HG03025 (cell line): ENCODE results near the gene DEXI.

Experiments
- ATAC-seq: cut with Tn5 transposase; IDR thresholded peaks from one replicate; pipeline ENCODE4 v1.9.1; 2021; ENCODE audit warnings: mild to moderate bottlenecking, moderate library complexity; ENCODE audit not compliant: unreplicated experiment, low FRiP score

The DEXI gene

DNA sequence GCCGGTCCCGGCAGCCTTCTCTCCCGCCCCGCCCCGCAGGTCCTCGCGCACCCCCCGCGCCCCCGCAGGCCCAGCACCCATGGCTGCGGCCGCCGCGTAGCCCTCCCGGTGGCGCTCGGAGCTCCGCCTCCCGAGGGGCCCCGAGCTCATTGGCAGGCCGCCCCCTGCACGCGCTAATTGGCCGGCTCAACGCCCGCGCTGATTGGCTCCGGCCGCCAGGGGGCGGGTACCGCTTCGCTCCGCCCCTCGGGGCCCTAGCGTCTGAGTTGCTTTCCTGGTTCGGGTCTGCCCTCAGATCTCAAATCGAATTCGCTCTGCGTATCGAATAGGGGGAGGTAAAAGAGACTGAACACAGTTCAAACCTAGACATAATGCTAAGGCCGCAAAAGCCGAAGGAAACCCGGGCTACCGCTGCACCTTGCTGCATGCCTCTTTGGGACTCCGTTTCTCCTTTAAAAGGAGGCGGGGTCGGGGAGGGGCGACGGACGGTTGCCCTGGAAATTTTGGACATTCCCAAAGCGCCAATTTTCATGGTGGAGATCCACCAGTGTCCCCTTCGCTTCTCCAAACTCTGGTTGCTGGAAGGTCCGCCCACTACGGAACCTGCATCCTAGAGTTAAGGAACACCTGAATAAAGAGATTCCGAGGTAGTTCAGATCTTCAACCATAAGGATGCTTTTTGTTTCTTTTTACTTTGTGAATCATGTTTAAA, at the start of gene DEXI:
Gene DEXI (minus strand): TSS at position 117 of the 712 bp plus-strand sequence. CDS start 463 bp downstream, outside the sequence.
- peak; percentile 44 for ATAC-seq

DNA sequence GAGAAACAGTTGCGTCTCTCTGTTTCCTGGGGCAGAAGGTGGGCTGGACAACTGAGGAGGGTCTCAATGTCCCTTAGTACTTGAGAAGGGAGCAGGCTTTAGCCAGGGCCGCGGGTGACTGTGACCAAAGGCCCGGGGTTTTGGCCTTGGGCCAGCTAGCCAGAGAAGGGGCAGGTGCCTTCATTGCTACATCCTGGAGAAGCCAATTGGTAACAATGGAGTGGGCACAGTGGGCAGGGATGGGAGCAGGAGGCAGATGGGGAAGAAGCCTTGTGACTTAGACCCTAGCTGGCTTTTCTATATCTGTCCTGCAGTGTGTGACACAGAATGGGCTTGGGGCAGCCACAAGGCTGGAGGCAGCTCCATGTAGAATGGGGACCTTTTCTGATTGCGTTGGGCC, 48.1 kb upstream of the DEXI start:
- ATAC-seq, result no peak

DNA sequence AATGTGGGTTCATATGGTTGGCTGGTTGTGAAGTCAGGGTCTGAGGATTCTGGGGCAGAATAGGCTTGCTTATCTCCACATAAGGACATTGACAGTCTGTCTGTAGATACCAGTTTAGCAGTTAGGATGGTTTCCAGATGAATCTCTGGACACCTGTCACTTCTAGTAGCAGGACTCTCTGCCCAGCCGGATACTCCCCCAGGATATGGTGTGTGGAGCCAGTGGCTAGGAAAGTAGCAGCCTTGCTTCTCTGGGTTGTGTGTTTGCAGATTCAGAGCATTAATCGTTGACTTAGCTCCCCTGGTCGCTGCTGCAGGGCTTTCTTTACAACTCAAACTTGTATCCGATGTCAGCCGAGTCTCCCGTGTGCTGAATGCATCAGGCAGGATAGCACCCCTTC, 47.3 kb upstream of the DEXI start:
- ATAC-seq, result no peak

DNA sequence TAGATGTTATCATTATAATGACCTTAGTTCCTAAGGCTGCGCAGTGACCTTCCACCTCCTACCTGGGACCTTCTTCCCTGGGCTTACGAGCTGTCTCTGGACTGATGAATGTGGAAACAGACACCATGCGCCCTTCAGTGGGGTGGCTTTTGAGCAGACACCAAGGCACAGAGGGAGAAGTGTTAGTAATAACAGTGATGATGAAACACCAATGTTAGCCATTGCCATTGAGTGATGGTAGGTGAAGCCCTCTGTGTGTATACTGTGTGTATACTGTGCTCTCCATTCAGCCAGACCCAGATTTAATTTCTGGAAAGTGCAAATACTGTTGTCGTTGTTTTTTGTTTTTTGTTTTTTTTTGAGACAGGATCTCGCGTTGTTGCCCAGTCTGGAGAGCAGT, 46.6 kb upstream of the DEXI start:
- ATAC-seq, result no peak

DNA sequence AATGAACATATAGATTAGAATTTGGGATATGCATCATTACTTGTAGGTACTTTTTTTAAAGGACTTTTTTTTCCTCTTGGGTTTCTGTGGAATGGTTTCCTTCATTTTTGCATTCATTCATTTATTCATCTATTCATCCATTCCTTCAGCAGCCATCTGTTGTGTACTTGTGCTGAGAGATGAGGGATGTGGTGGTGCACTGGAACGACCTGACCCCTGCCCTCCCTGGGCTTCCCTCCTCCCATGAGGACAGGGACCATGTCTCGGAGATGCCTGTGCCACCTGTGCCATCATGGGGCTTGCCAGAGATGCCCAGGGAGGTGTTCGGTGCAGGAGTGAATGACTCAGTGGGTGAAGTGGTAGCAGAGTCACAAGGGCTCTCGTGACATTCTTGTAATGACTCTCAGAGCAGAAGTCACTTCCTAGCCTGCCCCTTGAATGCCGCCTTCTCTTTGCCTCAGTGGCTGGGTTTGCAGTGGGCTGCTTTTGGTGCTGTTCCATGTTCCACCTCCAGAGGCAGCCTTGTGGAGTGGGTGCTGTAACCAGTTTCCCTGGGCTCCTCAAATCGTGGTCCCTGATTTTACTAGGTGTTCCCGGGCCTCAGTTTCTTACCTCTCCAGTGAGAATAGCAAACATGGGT, 46.0 kb upstream of the DEXI start:
- ATAC-seq, result no peak

DNA sequence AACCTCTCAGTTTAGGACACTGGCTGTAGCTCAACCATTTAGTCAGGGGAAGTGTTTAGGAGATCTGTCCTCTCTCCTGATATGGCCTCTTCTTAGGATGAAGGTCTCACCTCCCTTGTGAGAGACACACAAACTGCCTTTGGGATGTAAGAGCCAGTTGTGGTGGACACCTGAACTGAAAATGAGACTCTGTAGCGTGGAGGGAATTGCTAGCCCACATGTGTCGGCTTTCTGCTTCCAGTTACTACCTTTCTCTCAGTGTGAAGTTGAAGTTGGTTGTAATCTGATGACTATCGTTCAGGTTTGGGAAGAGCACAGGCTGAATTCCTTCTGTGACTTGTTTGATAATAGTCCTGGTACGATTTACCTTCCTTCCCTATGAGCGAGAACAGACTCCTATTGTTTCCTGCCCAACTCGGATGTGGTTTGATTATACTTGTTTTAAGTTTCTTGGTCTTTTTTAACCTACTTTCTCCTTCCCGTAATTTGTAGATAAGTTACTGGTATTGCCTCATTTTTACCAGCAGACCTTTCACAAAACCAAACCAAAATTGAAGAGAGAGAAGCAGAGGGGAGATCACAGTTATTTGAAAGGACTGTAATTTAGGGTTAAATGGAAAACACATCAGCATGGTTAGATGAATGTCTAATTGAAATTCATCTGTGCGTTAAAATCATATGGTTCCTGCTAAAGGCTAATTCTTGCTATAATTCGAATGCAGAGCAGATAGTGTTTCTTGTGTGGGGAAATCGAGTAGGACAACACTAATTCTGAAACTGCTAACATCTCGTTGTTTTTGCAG, 45.3 kb upstream of the DEXI start:
- no peak for ATAC-seq

DNA sequence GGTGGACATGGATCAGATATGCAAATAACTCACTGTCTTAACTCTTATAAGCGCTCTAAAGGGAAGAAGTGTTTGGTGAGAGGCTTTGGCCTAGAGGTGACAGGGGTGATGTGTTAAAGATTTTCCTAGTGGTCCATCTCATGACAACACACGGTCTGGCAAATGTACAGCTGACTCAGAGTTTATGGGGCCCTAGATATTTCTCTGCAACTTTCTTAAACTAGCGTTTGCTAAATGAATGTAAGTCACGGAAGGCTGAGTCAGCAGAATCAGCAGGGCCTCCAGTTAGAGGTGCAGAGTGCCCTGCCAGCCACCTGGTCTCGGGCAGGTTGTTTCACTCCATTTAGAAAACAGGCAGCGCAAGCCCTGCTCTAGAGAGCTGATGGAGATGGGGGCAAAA, 42.2 kb upstream of the DEXI start:
- no peak for ATAC-seq

DNA sequence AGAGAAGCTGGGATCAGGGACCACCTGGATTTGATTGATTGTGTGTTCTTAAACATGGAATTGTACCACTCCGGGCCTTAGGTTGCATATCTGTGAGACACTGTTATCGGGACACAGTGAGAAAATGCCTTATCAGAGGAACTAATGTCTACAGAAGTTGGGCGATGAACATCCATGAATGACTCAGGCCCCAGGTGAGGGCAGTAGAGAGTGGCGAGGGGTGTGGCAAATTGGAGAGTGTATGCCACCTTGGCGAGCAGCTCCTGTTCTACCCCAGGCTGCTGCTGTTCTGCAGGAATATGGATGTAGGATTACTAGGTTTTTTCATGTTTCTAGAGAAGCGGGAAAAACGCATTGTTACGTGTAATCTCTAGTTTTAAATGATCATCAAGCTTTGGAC, 40.9 kb upstream of the DEXI start:
- ATAC-seq, result no peak

DNA sequence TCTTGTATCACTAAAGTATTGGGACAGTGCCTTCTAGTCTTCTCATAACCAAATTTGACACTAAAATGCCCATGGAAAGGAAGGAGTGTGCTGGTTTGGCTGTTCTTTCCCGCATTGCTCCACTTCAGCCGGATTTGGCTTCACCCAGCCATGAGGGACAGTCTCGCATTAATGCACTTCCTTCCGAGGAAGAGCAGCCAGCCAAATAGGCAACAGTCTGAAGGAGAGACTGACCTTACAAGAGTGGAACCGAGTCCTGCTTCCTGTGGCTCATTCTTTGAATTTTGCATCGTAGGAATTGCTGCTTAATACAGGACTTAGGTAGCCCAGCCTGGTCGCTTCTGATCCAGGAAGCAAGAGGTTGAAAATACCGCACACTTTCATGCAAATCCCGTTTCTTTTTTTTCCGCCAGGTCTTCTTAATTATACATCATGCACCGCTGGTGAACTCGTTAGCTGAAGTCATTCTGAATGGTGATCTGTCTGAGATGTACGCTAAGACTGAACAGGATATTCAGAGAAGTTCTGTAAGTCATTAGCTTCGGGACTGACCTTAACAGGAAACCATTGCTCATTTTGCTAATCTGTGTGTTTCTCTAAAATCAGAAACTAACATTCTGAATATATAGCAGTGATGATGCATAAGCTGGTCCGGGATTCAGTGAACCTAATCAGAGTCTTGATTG, 40.3 kb upstream of the DEXI start:
- no peak for ATAC-seq

DNA sequence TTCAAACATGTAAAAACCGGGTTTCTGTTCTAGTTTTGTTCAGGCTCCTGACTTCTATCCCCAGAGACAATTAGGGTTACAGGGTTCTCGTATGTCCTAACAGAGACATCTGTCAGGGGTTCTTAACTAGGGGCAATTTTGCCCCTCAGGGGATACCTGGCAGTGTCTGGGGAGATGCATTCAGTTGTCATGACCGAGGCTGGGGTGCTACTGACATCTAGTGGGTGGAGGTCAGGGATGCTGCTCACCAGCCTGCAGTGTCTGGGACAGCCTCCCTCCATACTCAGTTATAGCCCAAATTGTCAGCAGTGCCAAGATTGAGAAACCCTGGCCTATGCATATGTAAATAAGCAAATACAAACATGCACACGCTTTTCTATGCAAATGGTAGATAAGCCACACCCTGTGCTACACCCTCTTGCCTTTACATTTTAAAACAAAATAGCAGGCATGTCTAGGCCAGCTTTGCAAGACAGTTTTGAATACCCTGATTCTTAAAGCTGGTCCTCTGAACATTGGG, 39.5 kb upstream of the DEXI start:
- no peak for ATAC-seq

DNA sequence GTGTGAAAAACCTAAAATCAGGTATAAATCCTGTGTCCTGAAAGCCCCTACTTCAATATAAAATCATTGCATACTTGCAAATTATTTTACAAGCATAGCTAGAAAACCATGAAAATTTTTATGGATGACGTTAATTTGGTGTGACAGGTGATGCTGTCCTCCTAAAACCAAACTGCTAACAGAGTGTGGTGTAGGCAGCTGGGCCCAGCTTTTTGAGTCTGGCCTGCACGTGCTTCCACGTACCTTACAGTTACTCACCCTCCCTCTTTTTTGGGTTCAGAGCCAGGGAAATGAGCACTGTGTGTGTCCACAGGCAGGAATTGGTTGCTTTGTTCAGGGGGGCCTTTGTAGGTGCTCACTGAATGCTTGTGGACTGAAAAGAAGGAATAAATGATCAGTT, 38.5 kb upstream of the DEXI start:
- ATAC-seq, result no peak

DNA sequence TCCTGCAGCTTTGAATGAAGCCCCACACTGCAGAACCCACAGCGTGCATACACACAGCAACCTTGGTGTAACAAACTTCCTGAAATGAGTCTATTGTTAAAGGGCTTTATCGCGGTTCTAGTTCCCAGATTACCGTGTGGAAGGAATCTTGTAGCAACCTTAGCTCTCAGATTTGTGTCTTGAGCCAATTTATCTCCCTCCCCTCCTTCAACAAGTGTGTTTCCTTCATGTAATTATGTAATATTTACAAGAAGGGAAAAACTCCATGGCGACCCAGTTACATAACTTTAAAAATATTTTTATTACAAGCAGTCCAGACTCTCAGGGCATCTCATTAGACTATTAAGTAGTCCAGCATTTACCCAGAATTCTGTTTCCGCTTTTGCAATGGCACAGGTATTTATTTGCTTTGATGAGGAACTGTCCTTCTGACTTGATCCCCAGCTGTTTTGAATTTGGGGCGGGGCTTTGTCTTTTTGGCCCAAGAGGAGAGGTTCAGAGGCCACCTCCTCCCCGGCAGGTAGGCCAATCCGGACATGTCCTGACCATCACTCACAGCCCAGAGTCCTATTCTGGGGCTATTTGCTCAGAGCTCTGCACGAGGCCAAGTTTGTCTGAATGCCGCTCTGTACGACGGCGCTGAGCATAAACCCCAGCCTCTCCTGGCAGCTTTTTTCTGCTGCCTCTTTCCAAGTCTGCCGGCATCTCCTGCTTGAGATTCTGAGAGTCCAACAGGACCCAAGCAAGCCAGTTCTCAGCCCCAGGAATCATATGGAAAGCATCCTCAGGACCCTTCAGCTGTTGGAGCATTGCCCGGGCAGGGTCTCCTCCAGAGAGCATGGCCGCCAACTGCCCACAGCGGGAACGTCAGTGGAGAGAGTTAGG, 37.7 kb upstream of the DEXI start:
- no peak for ATAC-seq

DNA sequence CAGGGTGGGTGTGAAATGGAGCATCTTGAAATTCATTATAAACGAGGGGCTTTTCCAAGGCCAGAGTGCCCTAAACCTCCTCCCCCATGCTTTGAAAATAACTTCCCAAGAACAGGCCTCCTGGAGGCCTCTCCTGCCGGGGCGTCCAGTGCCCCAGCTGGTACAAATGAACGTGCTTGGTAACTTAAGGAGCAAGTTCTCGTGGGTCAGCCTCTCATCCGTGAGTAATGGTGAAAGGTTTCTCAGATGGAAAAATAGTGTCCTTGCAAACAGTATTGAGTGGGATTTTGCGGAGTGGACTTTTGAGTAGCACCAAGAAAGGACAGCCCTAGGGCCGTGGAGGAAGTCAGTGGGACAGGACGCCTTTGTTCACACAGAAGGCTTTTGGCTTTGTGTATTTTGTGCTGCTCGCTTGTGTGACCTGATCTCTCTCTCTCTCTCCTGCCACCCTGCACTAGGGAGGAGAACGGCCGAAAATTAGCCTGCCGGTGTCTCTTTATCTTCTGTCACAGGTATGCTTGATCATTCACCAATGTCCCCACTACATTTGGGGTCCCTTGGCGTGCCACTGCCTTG, 36.7 kb upstream of the DEXI start:
- no peak for ATAC-seq

DNA sequence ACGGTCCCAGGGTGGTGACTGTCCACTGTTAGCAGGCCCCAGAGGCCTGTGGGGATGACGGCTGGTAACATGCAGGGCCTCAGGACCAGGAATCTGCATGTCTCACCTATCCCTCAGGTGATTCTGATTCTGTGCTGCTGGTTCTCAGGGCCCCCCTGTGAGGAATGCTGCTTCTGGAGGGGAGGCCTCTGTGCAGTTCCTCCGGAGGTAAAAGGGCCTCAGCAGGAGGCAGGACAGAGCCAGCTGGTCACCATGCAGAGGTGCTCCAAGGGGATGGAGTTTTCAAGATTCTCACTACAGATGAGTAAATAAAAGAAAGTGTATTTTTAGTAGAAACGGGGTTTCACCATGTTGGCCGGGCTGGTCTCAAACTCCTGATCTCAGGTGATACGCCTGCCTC, 35.9 kb upstream of the DEXI start:
- no peak for ATAC-seq

DNA sequence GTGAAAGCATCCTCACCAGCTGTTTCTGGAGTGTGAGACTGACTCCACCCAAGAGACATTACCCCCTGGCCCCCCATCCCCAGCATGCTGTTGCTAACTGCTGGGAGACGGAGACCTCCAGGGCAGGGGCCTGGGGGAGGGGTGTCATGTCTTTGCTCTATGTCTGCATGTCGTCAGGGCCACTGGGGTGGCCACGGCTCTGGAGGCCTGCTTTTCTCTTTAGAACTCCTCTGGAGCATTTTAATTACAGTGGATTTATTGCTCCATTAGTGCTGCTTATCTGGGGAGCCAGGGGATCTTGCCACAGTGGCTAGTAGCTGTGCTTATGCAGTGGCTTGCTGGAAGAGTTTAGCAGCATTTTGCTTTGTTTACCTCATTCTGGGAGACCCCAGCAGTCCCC, 34.4 kb upstream of the DEXI start:
- ATAC-seq, result no peak

DNA sequence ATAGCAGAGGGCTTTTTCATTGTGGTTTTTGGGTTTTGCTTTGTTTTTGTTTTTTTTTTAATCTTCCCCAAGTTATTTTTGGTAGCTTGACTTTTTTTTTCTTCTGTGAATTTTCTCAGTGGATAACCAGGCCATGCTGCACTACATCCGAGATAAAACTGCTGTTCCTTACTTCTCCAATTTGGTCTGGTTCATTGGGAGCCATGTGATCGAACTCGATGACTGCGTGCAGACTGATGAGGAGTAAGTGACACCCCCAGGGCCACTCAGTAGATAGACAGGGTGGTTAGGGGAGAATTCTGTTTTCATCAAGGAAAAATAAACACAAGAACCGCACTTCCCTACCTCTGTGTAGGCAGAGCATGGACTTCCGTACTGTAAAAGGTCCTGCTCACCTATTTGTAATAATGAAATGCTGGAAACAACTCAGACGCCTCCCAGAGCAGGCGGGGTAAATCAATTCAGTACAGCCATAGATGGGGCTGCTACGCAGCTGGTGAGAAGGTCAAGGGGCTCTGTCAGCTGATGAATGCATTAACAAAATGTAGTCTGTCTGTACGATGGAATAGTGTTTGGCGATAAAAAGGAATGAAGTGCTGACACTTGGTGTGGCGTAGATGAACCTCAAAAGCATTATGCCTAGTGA, 30.7 kb upstream of the DEXI start:
- no peak for ATAC-seq

DNA sequence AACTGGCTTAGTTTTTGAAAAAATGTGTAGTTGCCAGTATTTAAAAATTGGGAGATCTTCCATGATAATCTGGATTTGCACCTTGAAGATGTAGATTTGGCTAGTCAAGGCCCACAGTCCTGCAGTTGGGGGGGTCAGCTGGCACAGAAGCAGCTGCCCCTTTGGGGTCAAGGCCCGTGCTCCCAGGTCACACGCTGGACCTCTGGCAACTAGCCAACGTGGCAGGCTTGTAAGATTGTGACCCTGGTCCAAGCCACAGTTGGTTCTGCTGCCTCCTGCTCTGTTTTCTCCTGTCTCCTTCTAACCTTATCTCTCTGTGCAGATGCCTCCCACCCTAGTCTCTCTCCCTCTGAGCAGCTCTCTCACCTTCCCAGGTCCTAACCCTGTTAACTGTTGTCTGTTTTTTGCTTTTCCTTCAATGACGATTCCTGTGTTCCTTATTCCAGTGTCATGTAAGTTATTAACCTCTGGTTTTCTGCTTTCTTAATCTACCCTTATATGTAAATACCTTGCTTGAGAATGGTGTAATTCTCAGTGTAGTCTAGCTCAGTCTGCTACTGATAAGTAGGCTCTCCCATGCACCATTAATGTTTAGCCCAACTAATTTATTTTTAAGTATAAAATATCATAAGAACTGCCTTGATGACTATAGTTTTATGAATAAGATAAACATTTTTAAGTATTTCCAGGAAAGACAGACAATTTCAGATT, 30.0 kb upstream of the DEXI start:
- ATAC-seq, result no peak

DNA sequence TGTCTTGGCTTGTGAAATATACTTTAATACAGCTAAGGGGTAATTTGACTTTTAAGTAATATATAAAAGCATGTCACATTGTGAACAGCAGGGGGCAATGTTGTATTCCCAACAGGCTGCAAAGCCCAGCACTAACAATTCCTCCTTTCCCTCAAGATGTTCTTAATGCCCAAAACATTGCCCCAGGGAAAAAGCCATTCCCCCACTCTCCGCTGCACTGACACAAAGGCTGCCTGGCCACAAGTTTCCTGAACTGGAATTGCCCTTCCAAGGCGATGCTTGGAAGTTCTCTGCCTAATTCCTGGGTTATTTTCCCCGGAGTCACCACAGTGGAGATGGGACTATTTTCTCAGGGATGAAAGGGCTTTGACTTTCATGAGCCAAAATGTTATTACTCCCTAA, 29.3 kb upstream of the DEXI start:
- no peak for ATAC-seq
